Nucleus accumbens (tissue), 56 donors: ENCODE results near the gene ADIPOR1.

Experiments used
- DNase-seq, 56 donors: peaks; one replicate each; lab custom pipeline; 2025; lab: John Stamatoyannopoulos, UW

ADIPOR1 gene

GRCh38 chr1:202974856-202975255 lies 16.7 kb upstream of the ADIPOR1 start:
- no peak for DNase-seq

- DNase-seq, result no peak
Observed at GRCh38 chr1:202972046-202972445, 13.9 kb upstream of the ADIPOR1 start.

GRCh38 chr1:202968895-202969295 lies 10.8 kb upstream of the ADIPOR1 start:
- DNase-seq, result peak in 32 of 56 donors; percentile 5 to 58 (median 18)

GRCh38 chr1:202968351-202968750 lies 10.2 kb upstream of the ADIPOR1 start:
- no peak for DNase-seq

GRCh38 chr1:202967684-202968281 lies 9.7 kb upstream of the ADIPOR1 start:
- DNase-seq, result peak in 9 of 56 donors; percentile 4 to 53 (median 39)

- DNase-seq, result peak in 4 of 56 donors; percentile 27 to 49 (median 40)
Observed at GRCh38 chr1:202966006-202966898, 8.1 kb upstream of the ADIPOR1 start.

GRCh38 chr1:202965422-202965821 lies 7.3 kb upstream of the ADIPOR1 start:
- no peak for DNase-seq

- DNase-seq, result peak in 1 of 56 donors; percentile 37
Observed at GRCh38 chr1:202964791-202965410, 6.8 kb upstream of the ADIPOR1 start.

- no peak for DNase-seq
Observed at GRCh38 chr1:202961220-202961880, 3.2 kb upstream of the ADIPOR1 start.

- DNase-seq, result no peak
Observed at GRCh38 chr1:202959276-202959620, 1.1 kb upstream of the ADIPOR1 start.

GRCh38 chr1:202958544-202959275 lies 598 bp upstream of the ADIPOR1 start:
- DNase-seq, result no peak

GRCh38 chr1:202956969-202957368 lies 1.1 kb downstream of the ADIPOR1 start:
- DNase-seq, result no peak

- no peak for DNase-seq
Observed at GRCh38 chr1:202954057-202954745, 3.9 kb downstream of the ADIPOR1 start.

GRCh38 chr1:202953392-202953791 lies 4.7 kb downstream of the ADIPOR1 start:
- no peak for DNase-seq

GRCh38 chr1:202952818-202953217 lies 5.3 kb downstream of the ADIPOR1 start:
- DNase-seq, result peak in 1 of 56 donors; percentile 24

GRCh38 chr1:202952099-202952498 lies 6.0 kb downstream of the ADIPOR1 start:
- DNase-seq, result no peak

GRCh38 chr1:202951437-202951836 lies 6.7 kb downstream of the ADIPOR1 start:
- no peak for DNase-seq

- no peak for DNase-seq
Observed at GRCh38 chr1:202945483-202945882, 12.6 kb downstream of the ADIPOR1 start.

GRCh38 chr1:202944438-202944921 lies 13.6 kb downstream of the ADIPOR1 start:
- DNase-seq, result no peak
